Measurements from ENCODE around the gene RAB44.
A peak's percentile ranks its signal among the peaks of the same experiment; 100 is the strongest.

Gene RAB44

DNA sequence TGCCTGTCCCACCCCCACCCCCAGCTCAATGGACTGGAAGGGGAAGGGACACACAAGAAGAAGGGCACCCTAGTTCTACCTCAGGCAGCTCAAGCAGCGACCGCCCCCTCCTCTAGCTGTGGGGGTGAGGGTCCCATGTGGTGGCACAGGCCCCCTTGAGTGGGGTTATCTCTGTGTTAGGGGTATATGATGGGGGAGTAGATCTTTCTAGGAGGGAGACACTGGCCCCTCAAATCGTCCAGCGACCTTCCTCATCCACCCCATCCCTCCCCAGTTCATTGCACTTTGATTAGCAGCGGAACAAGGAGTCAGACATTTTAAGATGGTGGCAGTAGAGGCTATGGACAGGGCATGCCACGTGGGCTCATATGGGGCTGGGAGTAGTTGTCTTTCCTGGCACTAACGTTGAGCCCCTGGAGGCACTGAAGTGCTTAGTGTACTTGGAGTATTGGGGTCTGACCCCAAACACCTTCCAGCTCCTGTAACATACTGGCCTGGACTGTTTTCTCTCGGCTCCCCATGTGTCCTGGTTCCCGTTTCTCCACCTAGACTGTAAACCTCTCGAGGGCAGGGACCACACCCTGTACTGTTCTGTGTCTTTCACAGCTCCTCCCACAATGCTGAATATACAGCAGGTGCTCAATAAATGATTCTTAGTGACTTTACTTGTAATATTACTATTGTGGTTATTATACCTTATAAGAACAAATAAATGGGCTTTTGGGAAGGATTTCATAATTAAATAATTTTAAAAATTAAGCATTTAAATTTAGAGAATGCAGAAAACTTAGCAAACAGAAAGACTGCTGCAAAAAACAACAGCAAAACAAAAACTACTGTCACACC is 10.7 kb upstream of the RAB44 start:
- TF ChIP-seq, protein P1, sequence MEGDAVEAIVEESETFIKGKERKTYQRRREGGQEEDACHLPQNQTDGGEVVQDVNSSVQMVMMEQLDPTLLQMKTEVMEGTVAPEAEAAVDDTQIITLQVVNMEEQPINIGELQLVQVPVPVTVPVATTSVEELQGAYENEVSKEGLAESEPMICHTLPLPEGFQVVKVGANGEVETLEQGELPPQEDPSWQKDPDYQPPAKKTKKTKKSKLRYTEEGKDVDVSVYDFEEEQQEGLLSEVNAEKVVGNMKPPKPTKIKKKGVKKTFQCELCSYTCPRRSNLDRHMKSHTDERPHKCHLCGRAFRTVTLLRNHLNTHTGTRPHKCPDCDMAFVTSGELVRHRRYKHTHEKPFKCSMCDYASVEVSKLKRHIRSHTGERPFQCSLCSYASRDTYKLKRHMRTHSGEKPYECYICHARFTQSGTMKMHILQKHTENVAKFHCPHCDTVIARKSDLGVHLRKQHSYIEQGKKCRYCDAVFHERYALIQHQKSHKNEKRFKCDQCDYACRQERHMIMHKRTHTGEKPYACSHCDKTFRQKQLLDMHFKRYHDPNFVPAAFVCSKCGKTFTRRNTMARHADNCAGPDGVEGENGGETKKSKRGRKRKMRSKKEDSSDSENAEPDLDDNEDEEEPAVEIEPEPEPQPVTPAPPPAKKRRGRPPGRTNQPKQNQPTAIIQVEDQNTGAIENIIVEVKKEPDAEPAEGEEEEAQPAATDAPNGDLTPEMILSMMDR (IDR thresholded peaks at IDR 0.05) = no peak
- Mint-ChIP-seq H3K27me3 (ENCODE audit: low read depth, poor library complexity) (peaks cover 11% of the 10 kb centered on the region), H3K4me1 (peaks cover 15% of the 10 kb centered on the region), H3K9me3 (peaks cover 9% of the 10 kb centered on the region), H3K27ac (peak overlapping the region; percentile 45), H3K4me3 (no peak overlapping the region), H3K36me3 (ENCODE audit: low read depth) (peaks cover 42% of the 10 kb centered on the region)
- no peak for DNase-seq

DNA sequence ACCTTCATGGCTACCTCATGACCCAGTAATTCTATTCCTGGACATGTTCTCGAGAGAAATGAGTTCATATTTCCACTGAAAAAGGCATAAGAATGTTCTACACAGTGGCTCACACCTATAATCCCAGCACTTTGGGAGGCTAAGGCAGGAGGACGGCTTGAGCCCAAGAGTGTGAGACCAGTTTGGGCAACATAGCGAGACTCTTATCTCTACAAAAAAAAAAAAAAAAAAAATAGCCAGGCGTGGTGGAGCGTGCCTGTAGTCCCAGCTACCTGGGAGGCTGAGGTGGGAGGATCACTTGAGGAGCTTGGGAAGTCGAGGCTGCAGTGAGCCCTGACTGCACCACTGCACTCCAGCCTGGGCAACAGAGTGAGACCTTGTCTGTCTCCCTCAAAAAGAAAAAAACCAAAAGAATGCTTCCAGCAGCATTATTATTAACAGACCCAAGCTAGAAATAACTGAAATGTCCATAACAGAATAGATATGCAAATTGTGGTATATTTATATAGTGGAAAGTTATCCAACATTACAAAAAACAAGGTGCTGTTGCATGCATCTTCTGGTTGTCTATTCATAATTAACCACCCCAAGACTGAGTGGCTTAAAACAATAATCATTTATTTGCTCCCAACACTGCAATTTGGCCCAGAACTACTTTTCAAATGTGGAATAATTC is 9.4 kb upstream of the RAB44 start:
- DNase-seq = no peak
- TF ChIP-seq, protein P1 (IDR thresholded peaks at IDR 0.05) = no peak
- Mint-ChIP-seq H3K27me3 (ENCODE audit: low read depth, poor library complexity) (peaks cover 11% of the 10 kb centered on the region), H3K4me3 (no peak overlapping the region), H3K9me3 (peaks cover 9% of the 10 kb centered on the region), H3K36me3 (ENCODE audit: low read depth) (peaks cover 42% of the 10 kb centered on the region), H3K4me1 (peaks cover 9% of the 10 kb centered on the region), H3K27ac (no peak overlapping the region)

GRCh38 chr6:36688739-36689075 is 8.9 kb upstream of the RAB44 start:
- Mint-ChIP-seq H3K4me1 (peaks cover 9% of the 10 kb centered on the region), H3K36me3 (ENCODE audit: low read depth) (peaks cover 37% of the 10 kb centered on the region), H3K4me3 (no peak overlapping the region), H3K27ac (no peak overlapping the region), H3K9me3 (peaks cover 9% of the 10 kb centered on the region), H3K27me3 (ENCODE audit: low read depth, poor library complexity) (peaks cover 12% of the 10 kb centered on the region)
- no peak for DNase-seq
- TF ChIP-seq, protein P1 (IDR thresholded peaks at IDR 0.05) = no peak

GRCh38 chr6:36691011-36691410 is 6.6 kb upstream of the RAB44 start:
- H3K27ac Mint-ChIP-seq = no peak overlapping the region
- DNase-seq = no peak
- H3K4me1 Mint-ChIP-seq = peaks cover 21% of the 10 kb centered on the region
- peaks cover 9% of the 10 kb centered on the region for H3K9me3 Mint-ChIP-seq
- peaks cover 17% of the 10 kb centered on the region for H3K36me3 Mint-ChIP-seq (ENCODE audit: low read depth)
- no peak overlapping the region for H3K4me3 Mint-ChIP-seq
- H3K27me3 Mint-ChIP-seq (ENCODE audit: low read depth, poor library complexity) = peaks cover 6% of the 10 kb centered on the region
- TF ChIP-seq, protein P1 (IDR thresholded peaks at IDR 0.05) = no peak

DNA sequence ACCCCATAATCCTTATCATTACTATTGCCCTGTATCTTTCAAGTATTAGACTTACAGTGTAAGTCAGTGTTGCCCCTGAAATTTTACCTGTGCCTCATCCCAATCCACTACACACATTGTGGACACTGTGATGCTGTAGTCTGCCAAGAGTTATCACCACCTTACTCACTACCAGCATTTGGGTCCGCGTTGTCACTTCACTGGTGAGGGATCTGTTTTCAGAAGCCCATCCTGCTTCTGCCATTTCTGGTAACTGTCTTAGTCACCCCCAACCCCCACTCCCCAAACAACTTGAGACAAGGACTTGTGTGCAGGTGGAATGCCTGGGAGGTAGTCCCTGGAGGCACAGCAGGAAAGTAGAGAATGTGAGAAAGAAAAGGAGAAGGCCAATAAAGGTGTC is 6.0 kb upstream of the RAB44 start:
- Mint-ChIP-seq H3K9me3 (peaks cover 9% of the 10 kb centered on the region), H3K36me3 (ENCODE audit: low read depth) (peaks cover 11% of the 10 kb centered on the region), H3K4me1 (peaks cover 21% of the 10 kb centered on the region), H3K27ac (no peak overlapping the region), H3K4me3 (no peak overlapping the region), H3K27me3 (ENCODE audit: low read depth, poor library complexity) (peaks cover 6% of the 10 kb centered on the region)
- TF ChIP-seq, protein P1 (IDR thresholded peaks at IDR 0.05) = no peak
- no peak for DNase-seq
